Measurements from ENCODE around the gene RAB4A. TPM values are rescaled to one million over a fixed set of nuclear protein-coding genes. Genes with fewer than 3 reads are reported as not detected.

RAB4A gene
- total RNA-seq: 17.4 and 32.3 TPM in 2 replicates

GRCh38 chr1:229270547-229271447 lies at the start of gene RAB4A:
RAB4A (plus strand) TSS chr1:229271111; CDS start chr1:229271340, 229 bp downstream.

DNA sequence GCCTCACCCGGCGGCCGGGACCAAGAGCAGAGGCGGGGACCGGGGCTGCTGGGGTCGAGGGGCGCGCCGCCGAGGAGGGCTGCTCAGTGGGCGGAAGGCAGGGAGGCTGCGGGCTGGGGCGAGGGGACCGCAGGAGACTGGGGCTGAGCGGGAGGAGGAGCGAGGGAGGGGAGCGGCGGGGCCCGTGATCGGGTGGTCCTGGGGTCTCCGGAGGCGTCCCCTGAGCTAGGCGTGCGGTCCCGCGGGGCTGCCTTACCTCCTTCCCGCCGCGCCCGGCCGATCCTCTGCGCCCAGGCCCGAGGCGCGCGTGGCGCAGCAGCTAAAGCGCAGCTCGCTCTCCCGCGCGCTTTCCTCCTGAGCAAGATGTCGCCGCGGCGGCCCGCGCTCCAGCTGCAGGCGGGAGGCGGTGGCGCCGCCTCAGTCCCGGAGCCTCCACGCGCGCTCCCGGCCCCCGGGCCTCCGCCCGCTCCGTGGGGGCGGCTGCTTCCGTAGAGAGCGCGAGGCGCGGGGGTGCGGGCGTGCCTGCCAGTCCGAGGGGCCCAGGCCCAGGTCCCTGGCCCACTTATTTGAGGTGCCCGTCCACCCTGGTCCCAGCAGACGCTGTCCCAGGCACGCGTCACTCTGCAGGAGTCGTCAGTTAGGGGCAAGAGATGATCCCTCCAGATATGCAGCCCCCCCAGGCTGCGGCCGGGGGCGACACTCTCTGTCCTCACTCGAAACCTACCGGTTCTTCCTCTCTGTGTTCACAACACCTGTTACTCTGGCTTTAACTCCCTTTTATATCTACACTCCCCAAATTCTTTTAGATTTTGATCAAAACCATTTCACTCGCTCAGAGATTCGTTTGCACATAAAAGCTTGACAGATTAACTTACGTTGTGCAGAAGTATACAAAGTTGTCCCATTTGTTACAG lies 72.0 kb downstream of the RAB4A start, which contains the start of gene CCSAP:
Gene CCSAP (minus strand): TSS at position 392 of the 914 bp plus-strand sequence. CDS start 582 bp downstream, outside the sequence.

Other genes with a start within 250 kb of the RAB4A start
- gene CCSAP, start 71.9 kb downstream of the RAB4A start, total RNA-seq: 3.7 and 4.6 TPM in 2 replicates
- not detected in 2 replicates for gene ACTA1, start 163.0 kb downstream of the RAB4A start, total RNA-seq
- gene NUP133, start 237.2 kb downstream of the RAB4A start, total RNA-seq: 30.3 and 30.5 TPM in 2 replicates